BLaER1 (cell line): ENCODE results near the gene CHPF2.

Experiments used
- H3K27ac ChIP-seq: shearing (Covaris generic); formaldehyde crosslinking; 2 replicates; pipeline ENCODE4 v1.8.1; 2022
- H3K27me3 ChIP-seq: shearing (Covaris generic); formaldehyde crosslinking; 2 replicates; pipeline ENCODE4 v1.8.1; 2022
- H3K36me3 ChIP-seq: shearing (Covaris generic); formaldehyde crosslinking; 2 replicates; pipeline ENCODE4 v1.8.1; 2022
- H3K4me1 ChIP-seq: shearing (Covaris generic); formaldehyde crosslinking; 2 replicates; pipeline ENCODE4 v1.8.1; 2022
- H3K4me2 ChIP-seq: shearing (Covaris generic); formaldehyde crosslinking; 2 replicates; pipeline ENCODE4 v1.8.1; 2022
- H3K4me3 ChIP-seq: shearing (Covaris generic); formaldehyde crosslinking; 2 replicates; pipeline ENCODE4 v1.8.1; 2022
- H3K9ac ChIP-seq: shearing (Covaris generic); formaldehyde crosslinking; 2 replicates; pipeline ENCODE4 v1.8.1; 2022
- H3K9me3 ChIP-seq: shearing (Covaris generic); formaldehyde crosslinking; 2 replicates; pipeline ENCODE4 v1.8.1; 2022
- H4K20me1 ChIP-seq: shearing (Covaris generic); formaldehyde crosslinking; 2 replicates; pipeline ENCODE4 v1.8.1; 2022
- Cebpa-rat ChIP-seq: shearing (Covaris generic); IDR thresholded peaks from 2 replicates; pipeline ENCODE4 v1.8.1; 2022

CHPF2 gene

GRCh38 chr7:151204383-151205032 lies 27.8 kb upstream of the CHPF2 start:
- TF ChIP-seq Cebpa-rat, result no peak
- Histone ChIP-seq H3K4me2 (no peak overlapping the region), H3K36me3 (no peaks in the 10 kb centered on the region), H4K20me1 (no peaks in the 10 kb centered on the region), H3K27me3 (peaks cover 12% of the 10 kb centered on the region; the same call in 1 of the 2 replicates), H3K4me1 (peaks cover 17% of the 10 kb centered on the region), H3K9me3 (no peaks in the 10 kb centered on the region), H3K9ac (no peak overlapping the region), H3K27ac (no peak overlapping the region), H3K4me3 (no peak overlapping the region)

DNA sequence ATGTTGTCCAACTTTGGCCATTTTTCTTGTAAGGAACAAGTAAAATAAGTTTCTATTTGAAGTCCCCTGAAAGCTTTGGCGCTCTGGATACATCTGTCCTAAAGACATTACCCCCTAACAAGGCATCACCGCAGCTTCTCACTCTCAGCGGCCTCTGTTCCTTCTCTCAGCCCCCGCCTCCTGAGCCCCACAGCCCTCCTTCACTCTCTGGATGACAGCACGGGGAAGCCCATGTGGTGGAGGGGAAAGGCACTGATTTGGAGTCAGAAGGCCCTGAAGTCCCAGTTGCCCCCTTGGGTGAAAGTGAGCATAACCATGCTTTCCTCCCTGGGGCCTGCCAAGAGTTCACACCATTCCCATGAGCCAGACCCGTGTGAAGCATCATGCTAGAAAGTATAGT lies 26.6 kb upstream of the CHPF2 start:
- H3K4me3 ChIP-seq, result no peak overlapping the region
- no peak for TF ChIP-seq Cebpa-rat
- no peak overlapping the region for H3K9ac ChIP-seq
- no peaks in the 10 kb centered on the region for H3K9me3 ChIP-seq
- 0 out of 2 replicates have a peak, but pooled peaks cover under 1% of the 10 kb centered on the region for H3K36me3 ChIP-seq
- H3K27ac ChIP-seq, result no peak overlapping the region
- H4K20me1 ChIP-seq, result peaks cover 3% of the 10 kb centered on the region; the same call in 1 of the 2 replicates
- peaks cover 12% of the 10 kb centered on the region; the same call in 1 of the 2 replicates for H3K27me3 ChIP-seq
- H3K4me2 ChIP-seq, result no peak overlapping the region
- H3K4me1 ChIP-seq, result peaks cover 17% of the 10 kb centered on the region

DNA sequence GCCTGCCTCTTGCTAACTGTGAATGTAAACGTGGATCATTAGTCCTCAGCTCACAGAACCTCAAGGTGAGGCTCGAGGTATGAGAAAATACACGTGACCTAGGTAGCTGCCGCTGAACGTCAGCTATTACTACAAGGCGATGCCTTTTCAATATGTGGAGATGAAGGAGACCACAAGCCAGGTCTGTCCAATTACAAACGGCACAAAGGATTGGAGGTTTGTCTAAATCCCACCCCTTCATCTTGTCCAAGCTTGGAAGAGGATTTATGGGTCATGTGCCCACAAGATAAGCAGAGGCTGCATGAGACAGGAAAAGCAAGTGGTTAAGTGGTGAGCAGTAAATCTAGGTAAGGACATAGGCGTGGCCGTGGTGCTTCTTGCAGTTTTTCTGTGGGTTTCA lies 25.4 kb upstream of the CHPF2 start:
- H3K4me3 ChIP-seq, result no peak overlapping the region
- no peak overlapping the region for H3K27ac ChIP-seq
- peaks cover 12% of the 10 kb centered on the region; the same call in 1 of the 2 replicates for H3K27me3 ChIP-seq
- peaks cover 17% of the 10 kb centered on the region for H3K4me1 ChIP-seq
- peaks cover 11% of the 10 kb centered on the region; the same call in 1 of the 2 replicates for H3K36me3 ChIP-seq
- no peak for TF ChIP-seq Cebpa-rat
- peak overlapping the region; percentile 70 for H3K4me2 ChIP-seq
- H3K9me3 ChIP-seq, result no peaks in the 10 kb centered on the region
- peaks cover 14% of the 10 kb centered on the region; the same call in 1 of the 2 replicates for H4K20me1 ChIP-seq
- no peak overlapping the region for H3K9ac ChIP-seq

- TF ChIP-seq Cebpa-rat, result no peak
- Histone ChIP-seq H3K4me1 (peaks cover 17% of the 10 kb centered on the region), H3K27me3 (peaks cover 12% of the 10 kb centered on the region; the same call in 1 of the 2 replicates), H4K20me1 (peaks cover 16% of the 10 kb centered on the region; the same call in 1 of the 2 replicates), H3K4me2 (peak overlapping the region; percentile 70), H3K9ac (no peak overlapping the region), H3K36me3 (peaks cover 15% of the 10 kb centered on the region), H3K9me3 (no peaks in the 10 kb centered on the region), H3K27ac (no peak overlapping the region), H3K4me3 (no peak overlapping the region)
Measured at GRCh38 chr7:151207315-151207714, 25.0 kb upstream of the CHPF2 start.

- H3K27me3 ChIP-seq, result peaks cover 9% of the 10 kb centered on the region; the same call in 1 of the 2 replicates
- H3K9me3 ChIP-seq, result no peaks in the 10 kb centered on the region
- no peak for TF ChIP-seq Cebpa-rat
- peaks cover 21% of the 10 kb centered on the region; the same call in 1 of the 2 replicates for H4K20me1 ChIP-seq
- no peak overlapping the region for H3K9ac ChIP-seq
- H3K4me1 ChIP-seq, result peaks cover 17% of the 10 kb centered on the region
- H3K4me3 ChIP-seq, result no peak overlapping the region
- H3K4me2 ChIP-seq, result peak overlapping the region; percentile 70
- peaks cover 20% of the 10 kb centered on the region for H3K36me3 ChIP-seq
- no peak overlapping the region for H3K27ac ChIP-seq
Measured at GRCh38 chr7:151207804-151208203, 24.5 kb upstream of the CHPF2 start.

GRCh38 chr7:151208253-151208862 lies 23.9 kb upstream of the CHPF2 start:
- peaks cover 3% of the 10 kb centered on the region; the same call in 1 of the 2 replicates for H3K27me3 ChIP-seq

GRCh38 chr7:151209588-151209987 lies 22.7 kb upstream of the CHPF2 start:
- H3K27me3 ChIP-seq, result no peaks in the 10 kb centered on the region
- H3K9ac ChIP-seq, result no peak overlapping the region
- H3K27ac ChIP-seq, result no peak overlapping the region
- no peak overlapping the region for H3K4me3 ChIP-seq
- TF ChIP-seq Cebpa-rat, result no peak
- peaks cover 37% of the 10 kb centered on the region for H3K36me3 ChIP-seq
- H3K9me3 ChIP-seq, result no peaks in the 10 kb centered on the region
- peaks cover 36% of the 10 kb centered on the region for H4K20me1 ChIP-seq
- H3K4me1 ChIP-seq, result peaks cover 17% of the 10 kb centered on the region
- H3K4me2 ChIP-seq, result no peak overlapping the region

More at GRCh38 chr7:151208253-151208862, 23.9 kb upstream of the CHPF2 start:
- Histone ChIP-seq H4K20me1 (peaks cover 26% of the 10 kb centered on the region; the same call in 1 of the 2 replicates), H3K9me3 (no peaks in the 10 kb centered on the region), H3K27ac (no peak overlapping the region), H3K4me2 (peak overlapping the region; percentile 70; the same call in 1 of the 2 replicates), H3K9ac (no peak overlapping the region), H3K4me1 (peaks cover 17% of the 10 kb centered on the region), H3K36me3 (peaks cover 25% of the 10 kb centered on the region), H3K4me3 (no peak overlapping the region)
- TF ChIP-seq Cebpa-rat, result no peak

DNA sequence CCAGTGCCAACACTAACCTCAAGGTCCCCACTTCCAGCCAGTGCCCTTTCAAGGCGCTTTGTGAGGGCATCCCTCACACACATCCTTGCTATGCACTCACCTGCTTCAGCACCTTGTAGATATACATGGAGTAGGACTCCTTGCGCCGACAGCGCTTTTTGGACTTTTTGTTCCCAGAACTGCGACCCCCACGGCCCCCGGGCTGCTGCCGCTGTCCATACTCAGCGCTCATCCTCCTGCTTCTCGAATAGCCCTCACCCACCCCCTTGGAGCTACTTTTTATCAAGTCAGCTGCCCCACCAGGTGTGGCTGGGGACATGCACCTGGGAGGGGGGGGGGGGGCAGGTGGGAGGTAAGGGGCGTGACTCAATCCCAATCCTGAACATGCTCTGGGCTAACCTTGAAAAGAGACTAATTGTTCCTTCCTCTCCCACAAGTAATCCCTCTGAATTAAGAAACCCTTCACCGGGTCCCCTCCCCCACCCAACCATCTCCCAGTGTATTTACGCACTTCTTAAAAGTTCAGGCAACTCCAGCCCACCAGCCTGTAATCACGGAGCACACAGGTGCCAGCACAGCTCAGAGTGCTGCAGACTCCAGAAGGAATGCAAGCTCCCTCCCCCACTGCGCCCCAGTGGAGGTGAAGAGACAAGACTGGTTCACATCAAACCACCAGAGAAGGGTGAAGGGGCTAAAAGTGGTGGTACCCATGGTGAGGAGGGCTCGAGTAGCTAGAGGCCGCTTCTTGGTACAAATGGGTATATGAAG lies 22.0 kb upstream of the CHPF2 start, which contains the start of gene H2BK1:
Gene H2BK1 (minus strand): TSS at position 402 of the 768 bp plus-strand sequence. CDS start 170 bp downstream, at position 232.
- Histone ChIP-seq H3K4me3 (no peak within 1 kb of the TSS), H3K4me1 (peaks cover 17% of the 10 kb centered on the region), H4K20me1 (peaks cover 36% of the 10 kb centered on the region), H3K36me3 (peaks cover 44% of the 10 kb centered on the region), H3K4me2 (no peak within 1 kb of the TSS), H3K27me3 (no peaks in the 10 kb centered on the region), H3K9me3 (no peaks in the 10 kb centered on the region), H3K9ac (no peak within 1 kb of the TSS), H3K27ac (no peak within 1 kb of the TSS)
- no peak for TF ChIP-seq Cebpa-rat

DNA sequence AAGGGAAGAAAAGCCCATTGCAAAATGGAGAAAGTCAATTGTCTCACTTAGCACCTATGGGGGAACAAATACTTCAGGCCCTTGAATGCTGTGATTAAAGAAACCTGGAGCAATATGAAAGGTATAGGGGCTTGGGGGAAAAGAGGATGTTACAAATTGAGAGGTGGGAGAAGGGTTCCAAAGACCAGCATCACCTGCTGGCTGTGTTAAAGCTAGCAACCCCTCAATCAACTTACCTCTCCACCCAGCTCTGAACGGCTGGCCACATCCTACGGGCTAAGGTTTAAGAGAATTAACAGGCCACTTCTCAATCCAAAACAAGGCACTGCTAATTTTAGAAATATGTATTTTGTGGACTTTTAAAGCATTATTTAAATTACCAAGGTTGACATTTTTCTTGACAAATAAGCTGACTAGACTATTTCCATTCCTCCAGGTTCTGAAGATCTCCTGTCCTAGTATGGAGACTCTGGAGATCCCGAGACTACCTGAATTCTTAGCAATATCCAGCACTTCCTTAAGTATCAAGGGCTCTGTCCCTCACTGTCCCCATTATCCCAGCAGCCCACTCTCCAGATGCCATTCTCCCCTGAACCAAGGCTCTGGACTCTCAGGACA lies 21.0 kb upstream of the CHPF2 start:
- Histone ChIP-seq H3K9me3 (no peaks in the 10 kb centered on the region), H4K20me1 (peaks cover 42% of the 10 kb centered on the region), H3K4me3 (no peak overlapping the region), H3K9ac (no peak overlapping the region), H3K27ac (no peak overlapping the region), H3K36me3 (peaks cover 54% of the 10 kb centered on the region), H3K4me2 (no peak overlapping the region), H3K4me1 (peaks cover 17% of the 10 kb centered on the region), H3K27me3 (no peaks in the 10 kb centered on the region)
- TF ChIP-seq Cebpa-rat, result no peak
